PC-3 (cell line): ENCODE results near the gene ABHD15.

Source experiments
- CTCF ChIP-seq: fragments of 300-600 bp; sonication (generic); conservative IDR thresholded peaks from 2 replicates; pipeline ENCODE4 v1.5.1; 2017; ENCODE audit warnings: antibody characterized with exemption, low read depth, mild to moderate bottlenecking, low read length
- EZH2 ChIP-seq: fragments of 300-600 bp; sonication (generic); IDR thresholded peaks from one replicate; pipeline ENCODE4 v1.6.1; 2017; ENCODE audit warnings: antibody characterized with exemption, mild to moderate bottlenecking, low read length; ENCODE audit not compliant: unreplicated experiment
- EZH2phosphoT487 ChIP-seq: fragments of 300-600 bp; sonication (generic); IDR thresholded peaks from 2 replicates; pipeline ENCODE4 v1.6.1; 2018; ENCODE audit warnings: mild to moderate bottlenecking, antibody characterized with exemption, low read length, borderline replicate concordance

GRCh38 chr17:29518359-29518758 is 48.5 kb downstream of the ABHD15 start:
- TF ChIP-seq CTCF (no peak), EZH2 (no peak), EZH2phosphoT487 (no peak)
